ENCODE data around the gene TMEM225B.

Gene TMEM225B

GRCh38 chr7:99642027-99642426, 44.0 kb downstream of the TMEM225B start:
- H3K9me3 ChIP-seq (ENCODE audit: low read length) = no peaks in the 10 kb centered on the region
- TF ChIP-seq EZH2 (IDR thresholded peaks at IDR 0.05; ENCODE audit: borderline replicate concordance, low read length) = no peak
- no peak for TF ChIP-seq CTCF (IDR thresholded peaks at IDR 0.05; ENCODE audit: low read length)
- no peak overlapping the region for H3K4me2 ChIP-seq (ENCODE audit: low read length)
- H3K9ac ChIP-seq (ENCODE audit: low read length) = no peak overlapping the region
- H3F3A ChIP-seq (ENCODE audit: insufficient read depth, low read length) = no peaks in the 10 kb centered on the region
- H3K79me2 ChIP-seq (ENCODE audit: insufficient read depth, low read length) = no peaks in the 10 kb centered on the region
- H3K4me1 ChIP-seq (ENCODE audit: insufficient read depth, low read length, severe bottlenecking) = no peaks in the 10 kb centered on the region
- no peaks in the 10 kb centered on the region for H3K27me3 ChIP-seq (ENCODE audit: insufficient read depth, low read length)
- H2AFZ ChIP-seq (ENCODE audit: low read length) = no peak overlapping the region
- H3K4me3 ChIP-seq (ENCODE audit: low read depth, low read length, poor library complexity, severe bottlenecking) = no peak overlapping the region
- H4K20me1 ChIP-seq (ENCODE audit: insufficient read depth, low read length) = no peaks in the 10 kb centered on the region
- no peaks in the 10 kb centered on the region for H3K9me2 ChIP-seq (ENCODE audit: low read depth, low read length)
- no peak overlapping the region for H3K27ac ChIP-seq (ENCODE audit: low read depth, low read length, poor library complexity, severe bottlenecking)
- 0 out of 2 replicates have a peak, but pooled peaks cover 5% of the 10 kb centered on the region for H3K36me3 ChIP-seq (ENCODE audit: insufficient read depth, low read length)

- H3K9me2 ChIP-seq (ENCODE audit: low read depth, low read length) = no peaks in the 10 kb centered on the region
- H3K9ac ChIP-seq (ENCODE audit: low read length) = no peak overlapping the region
- H3K27ac ChIP-seq (ENCODE audit: low read depth, low read length, poor library complexity, severe bottlenecking) = no peak overlapping the region
- H3F3A ChIP-seq (ENCODE audit: insufficient read depth, low read length) = no peaks in the 10 kb centered on the region
- H3K36me3 ChIP-seq (ENCODE audit: insufficient read depth, low read length) = 0 out of 2 replicates have a peak, but pooled peaks cover 5% of the 10 kb centered on the region
- H3K4me2 ChIP-seq (ENCODE audit: low read length) = no peak overlapping the region
- no peaks in the 10 kb centered on the region for H3K27me3 ChIP-seq (ENCODE audit: insufficient read depth, low read length)
- H3K9me3 ChIP-seq (ENCODE audit: low read length) = no peaks in the 10 kb centered on the region
- no peaks in the 10 kb centered on the region for H4K20me1 ChIP-seq (ENCODE audit: insufficient read depth, low read length)
- H3K4me1 ChIP-seq (ENCODE audit: insufficient read depth, low read length, severe bottlenecking) = no peaks in the 10 kb centered on the region
- no peak overlapping the region for H3K4me3 ChIP-seq (ENCODE audit: low read depth, low read length, poor library complexity, severe bottlenecking)
- TF ChIP-seq CTCF (IDR thresholded peaks at IDR 0.05; ENCODE audit: low read length) (no peak), EZH2 (IDR thresholded peaks at IDR 0.05; ENCODE audit: borderline replicate concordance, low read length) (no peak)
- H3K79me2 ChIP-seq (ENCODE audit: insufficient read depth, low read length) = no peaks in the 10 kb centered on the region
- H2AFZ ChIP-seq (ENCODE audit: low read length) = no peak overlapping the region
Measured at GRCh38 chr7:99643464-99643863, 45.4 kb downstream of the TMEM225B start.

GRCh38 chr7:99644431-99644830, 46.4 kb downstream of the TMEM225B start:
- H3K79me2 ChIP-seq (ENCODE audit: insufficient read depth, low read length) = no peaks in the 10 kb centered on the region
- H3K4me1 ChIP-seq (ENCODE audit: insufficient read depth, low read length, severe bottlenecking) = no peaks in the 10 kb centered on the region
- 0 out of 2 replicates have a peak, but pooled peaks cover 5% of the 10 kb centered on the region for H3K36me3 ChIP-seq (ENCODE audit: insufficient read depth, low read length)
- H3K27ac ChIP-seq (ENCODE audit: low read depth, low read length, poor library complexity, severe bottlenecking) = no peak overlapping the region
- no peak overlapping the region for H3K4me3 ChIP-seq (ENCODE audit: low read depth, low read length, poor library complexity, severe bottlenecking)
- no peaks in the 10 kb centered on the region for H3K27me3 ChIP-seq (ENCODE audit: insufficient read depth, low read length)
- no peak for TF ChIP-seq CTCF (IDR thresholded peaks at IDR 0.05; ENCODE audit: low read length)
- TF ChIP-seq EZH2 (IDR thresholded peaks at IDR 0.05; ENCODE audit: borderline replicate concordance, low read length) = no peak
- no peaks in the 10 kb centered on the region for H4K20me1 ChIP-seq (ENCODE audit: insufficient read depth, low read length)
- no peak overlapping the region for H3K9ac ChIP-seq (ENCODE audit: low read length)
- H3K4me2 ChIP-seq (ENCODE audit: low read length) = no peak overlapping the region
- H2AFZ ChIP-seq (ENCODE audit: low read length) = no peak overlapping the region
- no peaks in the 10 kb centered on the region for H3F3A ChIP-seq (ENCODE audit: insufficient read depth, low read length)
- no peaks in the 10 kb centered on the region for H3K9me3 ChIP-seq (ENCODE audit: low read length)
- no peaks in the 10 kb centered on the region for H3K9me2 ChIP-seq (ENCODE audit: low read depth, low read length)

Measured in OCI-LY1 (cell line).